DMS114 treated with DMSO at 0.1 percent for 48 hours (cell line): ENCODE results near the gene KRT71.

Source experiments
- DNase-seq: peaks from one replicate; lab custom pipeline; 2025; ENCODE audit not compliant: unreplicated experiment; lab: John Stamatoyannopoulos, UW

Gene KRT71

DNA sequence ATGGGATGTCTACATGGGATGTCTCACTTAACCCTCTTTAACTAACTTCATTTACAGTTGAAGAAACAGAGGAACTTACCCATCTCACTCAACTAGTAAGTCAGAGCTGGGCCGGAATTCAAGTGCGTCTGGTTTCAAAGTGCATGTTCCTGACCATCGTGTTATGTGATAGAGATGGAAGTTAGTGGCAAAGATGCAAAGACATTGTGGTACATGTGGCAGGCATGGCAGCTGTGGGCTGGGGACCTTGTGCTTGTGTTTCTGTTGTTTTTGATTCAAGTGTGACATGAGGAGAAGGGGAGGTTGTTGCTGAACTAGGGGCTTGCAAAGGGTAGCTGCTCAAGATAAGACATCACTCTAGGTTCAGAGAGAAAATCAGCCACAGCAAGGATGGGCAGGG lies 23.0 kb upstream of the KRT71 start:
- no peak for DNase-seq

DNA sequence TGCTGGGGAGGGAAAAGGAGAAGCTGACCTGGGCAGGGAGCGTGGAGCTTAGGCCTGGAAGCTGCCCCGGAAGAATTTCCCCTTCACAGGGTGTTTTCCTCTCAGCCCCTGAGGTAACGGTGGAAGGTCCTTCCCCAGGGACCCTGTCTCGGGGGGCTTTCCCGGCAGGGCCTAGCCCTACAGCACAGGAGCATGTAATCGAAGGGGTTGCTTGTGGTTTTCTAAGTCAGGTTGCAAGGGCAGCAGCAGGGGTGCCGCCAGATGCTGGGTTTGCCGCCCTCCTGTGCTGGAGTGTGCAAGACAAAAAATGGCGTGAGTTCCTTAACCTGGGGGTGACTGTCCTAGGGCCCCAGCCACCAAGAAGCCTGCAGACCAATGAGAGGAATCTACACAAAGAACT lies 22.3 kb upstream of the KRT71 start:
- DNase-seq = no peak

DNA sequence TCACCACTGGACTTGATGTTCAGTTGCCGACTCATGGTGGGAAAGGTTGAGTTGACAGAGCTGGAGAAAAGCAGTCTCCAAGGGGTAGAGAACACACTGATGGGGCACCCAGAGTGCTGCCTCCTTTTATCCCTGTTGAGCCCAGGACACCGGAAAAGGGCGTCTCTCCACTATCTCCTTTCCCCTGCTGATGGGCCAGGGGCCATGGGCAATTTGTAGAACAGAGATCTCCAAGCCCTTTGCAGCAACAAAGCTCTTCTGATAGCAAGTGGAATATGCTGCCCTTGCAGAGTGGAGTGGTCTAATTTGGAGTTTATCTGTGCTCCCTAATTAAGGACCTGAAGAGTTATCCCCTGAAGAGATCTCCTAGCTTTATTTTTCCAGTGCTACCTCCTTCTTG lies 20.8 kb upstream of the KRT71 start, which contains the start of gene KRT74:
TSS of gene KRT74 (minus strand) at position 101 of the 400 bp plus-strand sequence. CDS start at position 35, 66 bp downstream.
- no peak for DNase-seq

DNA sequence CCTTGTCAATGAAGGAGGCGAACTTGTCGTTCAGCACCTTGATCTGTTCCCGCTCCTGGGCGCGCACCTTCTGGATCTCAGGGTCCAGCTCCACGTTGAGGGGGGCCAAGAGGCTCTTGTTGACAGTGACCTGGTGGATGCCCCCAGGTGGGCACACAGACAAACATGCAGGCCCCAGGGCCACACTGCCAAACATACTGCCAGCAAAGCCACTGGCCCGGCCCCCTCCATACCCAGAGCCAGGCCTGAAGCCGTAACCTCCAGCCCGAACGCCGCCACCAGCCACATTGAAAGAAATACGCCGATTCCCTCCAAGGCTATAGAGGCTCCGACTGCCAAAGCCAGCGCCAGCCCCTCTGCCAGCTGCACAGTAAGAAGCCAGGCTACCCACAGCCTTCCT lies 20.4 kb upstream of the KRT71 start:
- no peak for DNase-seq

DNA sequence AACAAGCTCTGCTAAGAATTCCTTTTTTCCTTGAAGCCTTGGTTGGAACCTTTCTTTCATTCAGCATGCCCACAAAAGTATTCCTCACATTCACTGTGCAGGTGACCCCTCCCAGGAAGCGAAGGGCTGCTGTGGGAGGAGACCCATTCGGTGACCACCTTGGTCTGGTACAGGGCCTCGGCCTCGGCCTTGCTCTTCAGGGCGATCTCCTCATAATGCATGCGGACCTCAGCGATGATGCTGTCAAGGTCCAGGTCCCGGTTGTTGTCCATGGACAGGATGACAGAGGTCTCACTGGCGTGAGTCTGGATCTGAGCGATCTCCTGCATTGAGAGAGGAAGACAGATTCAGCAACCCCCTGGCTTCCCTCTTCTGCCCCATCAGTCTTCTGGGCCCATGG lies 17.6 kb upstream of the KRT71 start:
- DNase-seq = no peak

DNA sequence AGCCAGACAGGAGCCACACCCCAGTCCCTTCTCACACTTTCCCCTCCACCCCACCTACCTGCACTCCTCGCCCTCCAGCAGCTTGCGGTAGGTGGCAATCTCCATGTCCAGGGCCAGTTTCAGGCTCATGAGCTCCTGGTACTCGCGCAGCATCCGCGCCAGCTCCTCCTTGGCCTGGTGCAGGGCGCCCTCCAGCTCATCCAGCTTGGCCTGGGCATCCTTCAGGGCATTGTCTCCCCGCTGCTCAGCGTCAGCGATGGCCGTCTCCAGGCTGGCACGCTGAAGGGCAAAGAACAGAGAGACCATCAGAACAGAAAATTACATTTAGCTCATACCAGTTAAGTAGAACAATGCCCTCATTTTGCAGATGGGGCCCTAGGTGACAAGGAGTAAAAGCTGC lies 15.2 kb upstream of the KRT71 start:
- no peak for DNase-seq

DNA sequence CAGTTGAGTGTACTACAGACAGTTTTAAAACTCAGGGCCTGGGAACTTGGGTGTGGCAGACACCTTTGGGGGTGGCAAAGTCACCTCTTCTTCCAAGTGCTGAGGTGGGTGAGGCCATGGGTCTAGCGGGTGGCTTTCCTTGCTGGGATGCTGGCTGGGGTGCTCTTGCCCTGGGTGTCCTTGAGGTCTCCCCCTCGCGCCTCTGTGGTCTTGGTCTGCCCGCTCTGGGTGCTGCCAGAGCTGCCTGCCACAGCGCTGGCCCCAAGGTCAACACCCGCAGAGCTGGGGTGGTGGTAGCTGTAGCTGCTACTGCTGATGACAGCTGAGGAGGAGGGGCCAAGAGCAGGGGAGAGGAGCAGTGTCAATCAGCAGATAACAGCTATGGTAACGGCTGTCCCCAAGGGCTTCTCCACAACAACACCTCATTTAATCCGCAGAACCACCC lies 13.9 kb upstream of the KRT71 start:
- DNase-seq = no peak

DNA sequence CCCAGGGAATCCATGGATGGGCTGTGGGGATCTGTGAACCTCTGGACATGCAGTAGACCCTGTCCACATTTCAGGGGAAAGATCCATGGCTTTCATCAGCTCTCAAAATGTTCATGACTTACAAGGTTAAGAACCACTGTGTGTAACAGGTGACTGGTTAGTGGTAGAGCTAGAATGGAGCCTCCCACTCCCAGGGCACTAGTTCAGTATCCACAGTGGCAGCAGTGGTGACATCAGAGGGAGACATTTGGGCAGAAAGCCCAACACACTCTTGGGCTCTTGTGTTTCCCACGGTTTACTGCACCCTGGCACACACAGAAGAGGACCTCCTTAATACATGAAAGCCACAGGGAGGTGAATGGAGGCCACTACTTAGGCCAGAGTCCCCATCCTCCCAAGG lies 11.6 kb upstream of the KRT71 start:
- no peak for DNase-seq

DNA sequence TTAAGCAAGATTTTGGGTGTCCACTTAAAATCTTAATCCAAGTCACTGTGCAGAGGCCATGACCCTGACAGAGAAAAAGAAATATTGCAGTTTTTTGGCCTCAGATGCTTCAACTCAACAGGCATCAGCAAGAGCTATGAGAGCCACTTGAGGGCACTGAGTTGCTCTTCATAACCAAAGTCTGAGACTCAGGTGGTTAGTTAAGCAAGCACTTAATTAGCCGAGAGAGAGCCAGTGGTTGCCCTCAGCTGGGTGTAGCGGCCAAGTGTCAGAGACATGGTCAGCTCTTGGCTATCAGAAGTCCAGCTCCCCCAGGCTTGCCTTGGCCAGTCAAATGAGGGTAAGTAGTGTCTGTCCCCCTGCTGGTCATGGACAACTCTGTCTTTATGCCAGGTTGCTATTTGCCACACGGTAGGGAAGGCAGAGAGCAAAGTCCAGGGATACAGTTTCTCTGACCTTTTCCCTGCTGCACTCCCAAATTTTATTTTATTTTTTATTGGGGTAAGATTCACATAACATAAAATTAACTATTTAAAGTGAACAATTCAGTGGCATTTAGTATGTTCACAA lies 9.0 kb upstream of the KRT71 start:
- no peak for DNase-seq

DNA sequence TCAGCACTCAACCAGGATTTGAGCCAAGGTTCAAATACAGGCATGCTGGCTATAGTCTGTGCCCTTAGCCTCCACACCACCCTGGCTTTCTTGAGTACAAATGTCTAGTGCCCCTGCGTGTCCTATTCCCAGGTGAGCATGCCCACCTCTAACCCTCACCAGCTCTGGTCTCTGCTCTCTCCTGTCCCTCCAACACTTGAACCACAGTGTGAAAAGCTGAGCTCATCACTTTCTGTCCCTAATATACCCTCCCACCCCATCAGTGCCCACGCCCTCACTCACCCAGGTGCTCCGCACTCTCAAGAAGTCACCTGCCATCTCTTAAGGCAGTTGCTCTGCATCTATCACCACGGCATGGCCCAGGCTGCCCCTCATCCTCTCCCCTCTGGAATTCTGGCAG lies 7.0 kb upstream of the KRT71 start:
- no peak for DNase-seq

DNA sequence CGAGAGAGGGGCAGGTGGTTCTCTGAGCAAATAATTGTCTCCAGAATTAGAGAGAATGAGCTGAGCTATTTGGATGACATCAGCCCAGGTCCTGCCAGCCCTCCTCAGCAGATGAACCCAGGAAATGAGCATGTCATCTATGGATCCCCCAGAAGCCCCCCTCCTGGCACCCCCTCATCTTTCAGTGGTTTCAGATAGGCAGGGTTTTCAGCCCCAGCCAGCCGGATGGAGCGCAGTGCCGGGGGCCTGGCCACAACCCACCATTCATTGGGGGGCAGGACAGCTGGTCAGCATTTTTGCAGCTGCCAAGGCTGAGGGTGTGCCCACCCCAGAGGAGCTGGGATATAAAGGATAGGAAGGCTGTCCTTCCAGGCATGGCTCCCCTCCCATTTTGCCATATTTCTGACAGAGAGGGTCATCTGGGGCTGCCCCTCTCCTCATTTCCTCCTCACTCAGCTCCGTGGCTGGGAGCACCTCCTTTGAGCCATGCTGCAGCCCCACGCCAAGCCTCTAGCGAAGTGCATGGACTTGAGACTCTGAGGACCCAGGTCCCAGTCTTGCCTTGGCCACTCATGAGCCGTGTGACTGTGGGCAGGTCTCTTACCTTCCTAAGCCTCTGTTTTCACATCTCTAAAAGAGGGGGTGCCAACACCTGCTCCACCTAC lies 6.0 kb upstream of the KRT71 start:
- no peak for DNase-seq

DNA sequence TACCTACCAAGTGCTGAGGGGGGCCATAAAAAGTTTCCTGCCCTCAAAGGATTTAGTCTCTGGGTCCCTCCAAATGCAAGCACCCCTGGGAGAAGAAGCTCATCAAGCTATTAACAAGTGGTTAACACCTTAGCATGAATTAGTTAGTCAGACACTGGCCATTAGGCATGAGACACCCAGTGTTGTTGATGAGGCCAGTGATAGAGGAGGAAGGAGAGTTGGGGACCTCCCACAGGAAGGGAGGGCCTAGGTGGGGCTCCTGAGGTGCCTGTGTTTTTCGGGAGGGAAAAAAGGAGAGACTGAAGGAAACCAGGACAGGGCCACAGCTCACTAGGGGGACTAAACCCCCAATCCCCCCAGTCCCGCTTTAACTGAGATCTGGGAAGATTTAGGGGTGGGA lies 4.5 kb upstream of the KRT71 start:
- DNase-seq = no peak

DNA sequence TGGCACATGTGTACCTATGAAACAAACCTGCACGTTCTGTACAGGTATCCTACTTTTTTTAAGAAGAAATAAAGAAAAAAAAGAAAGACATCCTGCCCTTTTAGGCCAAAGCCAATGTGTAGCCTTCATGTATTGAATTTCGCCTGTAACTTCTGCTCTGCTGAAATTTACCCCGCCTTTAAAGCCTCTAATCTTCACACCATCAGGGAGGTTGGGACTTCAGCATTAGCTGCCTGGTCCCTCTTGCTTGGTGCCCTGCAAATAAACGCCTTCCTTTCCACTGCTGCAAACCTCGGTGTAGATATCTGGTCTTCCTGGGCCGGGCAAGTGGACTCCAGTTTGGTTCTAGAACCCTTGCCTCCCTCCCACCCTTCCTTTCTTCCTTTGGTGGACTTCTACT lies 2.6 kb upstream of the KRT71 start:
- DNase-seq = no peak

DNA sequence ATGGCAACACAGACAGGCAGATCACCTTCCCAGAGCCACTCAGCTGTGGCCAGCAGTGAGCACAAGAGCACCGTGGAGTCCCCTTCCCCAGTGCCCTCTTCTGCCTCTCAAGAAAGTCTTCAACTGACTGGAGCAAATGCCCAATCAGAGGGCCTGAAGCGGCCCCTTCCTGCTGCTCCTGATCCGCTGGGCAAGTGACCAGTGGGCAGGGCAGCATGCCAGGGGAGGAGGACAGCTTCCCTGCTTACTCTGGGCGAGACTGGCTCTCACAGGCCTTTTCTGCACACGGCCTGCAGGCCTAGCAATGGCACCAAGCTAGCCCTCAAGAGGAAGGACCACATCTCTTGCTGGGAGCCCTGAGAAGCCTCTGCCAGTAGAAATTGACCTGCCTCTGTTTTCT lies 890 bp downstream of the KRT71 start:
- DNase-seq = no peak

DNA sequence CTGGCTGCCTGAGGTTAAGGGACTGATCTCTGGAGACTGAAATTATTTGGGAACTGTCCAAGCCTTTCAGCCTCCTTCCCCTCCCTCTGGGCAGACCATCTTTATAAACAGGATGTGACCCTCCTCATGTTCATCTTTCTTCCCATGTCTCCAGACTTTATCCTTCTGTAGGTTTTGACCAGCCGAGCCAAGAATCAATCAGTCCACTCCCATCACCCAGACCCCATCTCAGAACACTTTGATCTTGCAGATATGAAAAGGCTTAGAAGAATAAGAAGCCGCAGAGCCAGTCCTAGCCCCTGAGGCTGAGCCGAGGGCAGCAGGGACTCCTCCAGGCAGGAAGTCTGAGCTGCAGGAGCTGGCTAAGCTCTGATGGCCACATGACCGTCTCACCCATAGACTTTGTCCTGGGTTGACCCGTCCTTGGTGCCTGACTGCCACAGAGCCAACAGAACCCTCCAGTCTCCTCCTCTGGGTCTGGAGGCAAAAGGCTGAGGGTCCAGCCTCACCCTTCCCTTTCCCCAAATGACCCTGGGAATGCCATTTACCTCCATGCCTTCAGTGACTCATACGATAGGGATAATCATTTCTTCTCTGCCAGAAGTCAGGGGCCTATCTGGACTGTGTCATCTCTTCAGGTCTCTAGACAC lies 1.6 kb downstream of the KRT71 start:
- DNase-seq = no peak

DNA sequence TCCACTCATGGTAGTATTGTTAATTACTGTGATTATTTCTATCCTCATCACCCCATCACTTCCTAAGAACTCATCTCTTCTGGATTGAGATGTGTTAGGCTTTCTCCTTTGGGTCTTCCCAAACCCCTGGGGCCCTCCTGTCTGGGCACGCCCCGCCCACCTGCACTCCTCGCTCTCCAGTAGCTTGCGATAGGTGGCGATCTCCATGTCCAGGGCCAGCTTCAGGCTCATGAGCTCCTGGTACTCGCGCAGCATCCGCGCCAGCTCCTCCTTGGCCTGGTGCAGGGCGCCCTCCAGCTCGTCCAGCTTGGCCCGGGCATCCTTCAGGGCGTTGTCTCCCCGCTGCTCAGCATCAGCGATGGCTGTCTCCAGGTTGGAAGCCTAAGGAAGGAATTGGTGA lies 6.8 kb downstream of the KRT71 start:
- DNase-seq = no peak

DNA sequence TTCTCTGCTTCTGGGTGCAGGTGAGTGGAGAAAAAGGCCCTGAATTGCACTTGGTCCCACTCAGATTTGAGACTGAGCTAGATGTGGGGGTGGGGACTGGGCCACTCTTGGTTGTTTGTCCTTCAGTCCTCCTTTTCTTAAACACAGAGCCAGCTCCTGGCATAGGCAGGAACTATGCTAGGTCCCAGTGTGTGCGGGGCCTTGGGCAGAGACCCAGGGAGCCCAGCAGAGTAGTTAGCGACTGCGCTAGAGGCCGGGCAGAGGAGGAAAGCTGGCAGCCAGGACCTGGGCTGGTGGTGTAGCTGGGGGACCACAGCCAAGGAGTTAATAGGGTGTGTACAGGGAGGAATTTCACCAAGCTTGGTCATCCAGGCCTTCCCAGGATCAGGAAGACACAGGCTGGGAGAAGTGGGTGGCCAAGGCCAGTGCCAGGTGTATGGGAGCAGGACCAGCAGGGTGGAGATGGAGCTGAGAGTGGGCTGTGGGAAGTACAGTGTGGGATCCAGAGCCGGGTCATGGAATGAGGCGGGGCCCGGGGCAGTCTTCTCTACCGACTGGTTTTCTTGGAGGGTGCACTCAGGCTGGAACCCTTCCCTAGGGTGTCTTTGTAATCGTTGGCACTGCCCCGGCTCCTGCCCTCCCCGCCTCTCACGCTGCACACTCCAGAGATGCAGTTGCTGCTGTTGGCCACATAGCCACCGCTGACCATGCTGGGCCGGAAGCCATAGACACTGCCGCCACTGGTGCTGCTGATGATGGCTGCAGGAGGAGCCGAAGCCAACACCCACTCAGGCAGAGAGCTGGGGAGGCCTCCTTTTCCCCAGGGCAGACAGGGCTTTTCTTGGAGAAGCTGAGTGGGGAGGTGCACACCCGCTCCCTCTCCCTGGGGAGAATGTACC lies 8.7 kb downstream of the KRT71 start:
- DNase-seq = no peak

DNA sequence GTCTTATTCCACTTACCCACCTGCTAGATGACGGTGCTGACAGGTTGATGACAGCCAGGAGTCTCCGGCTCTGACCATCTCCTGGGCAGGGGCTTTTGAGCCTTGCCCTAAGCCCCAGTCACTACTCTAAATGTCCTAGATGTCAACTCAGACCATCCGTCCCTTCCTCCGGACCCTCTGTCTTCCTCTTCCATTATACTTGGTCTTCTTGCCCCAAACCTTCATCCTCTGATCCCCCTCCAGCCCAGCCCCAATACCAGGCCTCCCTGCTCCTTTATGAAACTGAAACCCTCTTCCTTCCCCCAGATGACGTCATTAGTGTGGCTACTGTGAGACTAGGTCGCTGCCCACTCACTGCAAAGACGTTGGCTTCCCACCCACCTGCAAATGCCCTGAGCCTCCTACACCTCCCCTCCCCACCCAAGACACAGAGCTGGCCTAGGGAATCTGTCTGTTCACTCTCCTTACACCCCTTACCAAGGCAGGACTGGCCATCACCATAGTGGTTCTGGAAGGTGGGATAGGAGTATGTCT lies 10.1 kb downstream of the KRT71 start:
- DNase-seq = no peak

DNA sequence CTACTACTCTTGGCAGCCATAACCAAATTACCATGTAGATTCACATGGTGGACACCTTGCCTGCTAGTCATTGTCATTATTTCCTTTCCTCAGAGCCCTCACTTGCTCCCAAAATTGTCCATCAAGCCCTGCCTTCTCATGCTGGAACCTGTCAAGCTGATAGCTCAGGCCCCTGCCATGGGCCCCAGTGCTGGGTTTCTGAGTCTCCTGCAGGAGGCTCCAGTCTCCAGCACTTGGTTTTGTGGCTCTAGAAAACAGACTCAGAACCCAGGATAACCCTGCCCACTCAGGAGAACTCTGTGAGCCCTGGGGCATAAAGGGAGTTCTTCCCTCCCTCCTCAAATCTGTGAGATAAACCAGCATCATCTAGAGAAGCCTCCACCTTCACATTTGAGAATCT lies 10.8 kb downstream of the KRT71 start:
- DNase-seq = no peak

DNA sequence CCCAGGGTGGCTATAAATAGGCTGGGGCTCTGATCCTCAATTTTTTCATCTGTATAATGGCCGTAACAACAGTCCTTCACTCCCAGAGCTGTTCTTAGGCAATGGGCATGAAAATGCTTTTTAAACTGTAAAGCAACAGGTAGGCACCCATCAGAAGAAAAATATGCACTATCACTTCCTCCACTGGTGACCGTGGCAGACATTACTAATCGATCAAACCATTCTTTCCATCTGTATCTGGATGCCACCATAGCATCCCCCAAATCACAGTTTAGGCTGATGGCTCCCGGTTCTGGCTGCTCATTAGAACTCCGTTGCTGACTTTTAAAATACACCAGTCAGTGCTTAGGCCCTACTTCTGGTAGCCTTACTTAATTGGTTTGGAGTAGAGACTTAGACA lies 11.2 kb downstream of the KRT71 start:
- DNase-seq = no peak

DNA sequence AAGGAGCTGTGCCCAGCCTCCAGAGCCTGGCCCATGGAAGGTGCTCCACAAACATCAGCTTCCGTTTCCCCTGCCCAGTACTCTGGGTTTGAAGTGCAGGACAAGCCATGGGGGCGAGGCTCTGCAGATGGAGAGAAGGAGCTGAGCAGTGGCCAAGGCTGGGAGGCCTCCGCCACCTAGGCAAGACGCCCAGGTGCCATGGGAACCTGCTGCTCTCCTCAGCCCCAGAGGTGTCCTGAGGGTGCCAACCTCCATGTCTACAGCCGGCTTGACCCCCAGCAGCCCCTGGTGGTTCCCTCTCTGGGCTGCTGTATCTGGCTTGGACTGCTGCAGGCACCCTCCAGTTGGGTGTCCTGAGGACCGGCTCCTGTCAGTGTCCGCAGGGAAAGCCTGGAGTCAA lies 12.4 kb downstream of the KRT71 start:
- DNase-seq = no peak
